Measurements from ENCODE around the gene BMAL2. TPM values are rescaled to one million over a fixed set of nuclear protein-coding genes. Genes with fewer than 3 reads are reported as not detected.

Gene BMAL2
- polyA plus RNA-seq, 3 donors = 1.1 to 4.8 (median 1.5) TPM

DNA sequence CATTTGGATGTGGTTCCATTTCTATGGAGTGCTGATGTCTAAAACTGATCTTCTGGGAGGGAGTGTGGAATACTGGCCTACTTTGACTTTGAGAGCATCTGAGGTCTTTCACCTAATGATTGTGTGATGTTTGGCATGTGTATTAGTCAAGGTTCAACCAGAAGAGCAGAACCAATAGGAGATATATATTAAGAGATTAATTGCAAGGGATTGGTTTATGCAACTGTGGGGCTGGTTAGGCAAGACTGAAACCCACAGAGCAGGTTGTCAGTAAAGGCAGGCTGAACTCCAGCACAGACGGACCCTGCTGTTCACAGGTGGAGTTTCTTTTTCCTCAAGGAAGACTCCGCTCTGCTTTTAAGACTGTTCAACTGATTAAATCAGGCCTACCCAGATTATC, 11.6 kb downstream of the BMAL2 start:
- H3K27ac ChIP-seq (ENCODE audit: low read depth, low read length) = no peak overlapping the region
- 69 to 74% (median 74%) methylated on average over 2 of the region's 2 CpGs for WGBS, 3 donors

DNA sequence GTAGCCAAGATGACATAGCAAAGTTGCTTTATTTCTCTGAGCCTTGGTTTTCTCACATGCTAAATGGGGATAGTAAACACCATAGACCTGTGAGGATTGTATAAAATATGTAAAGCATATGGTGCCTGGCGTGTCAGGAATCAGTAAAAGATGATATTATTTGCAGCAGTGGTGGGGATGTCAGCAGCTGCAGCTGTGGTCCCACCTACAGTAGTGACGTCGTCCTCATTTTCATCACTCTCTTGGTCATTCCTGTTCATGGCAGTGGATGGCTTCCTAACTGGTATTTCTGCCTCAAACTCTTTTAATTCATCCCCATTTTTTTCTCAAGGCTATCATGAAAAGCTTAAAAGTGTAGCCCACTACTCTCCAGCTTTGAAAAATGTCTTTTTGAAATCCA, 12.1 kb downstream of the BMAL2 start:
- 73 to 89% (median 76%) methylated on average over 3 of the region's 3 CpGs for WGBS, 3 donors

DNA sequence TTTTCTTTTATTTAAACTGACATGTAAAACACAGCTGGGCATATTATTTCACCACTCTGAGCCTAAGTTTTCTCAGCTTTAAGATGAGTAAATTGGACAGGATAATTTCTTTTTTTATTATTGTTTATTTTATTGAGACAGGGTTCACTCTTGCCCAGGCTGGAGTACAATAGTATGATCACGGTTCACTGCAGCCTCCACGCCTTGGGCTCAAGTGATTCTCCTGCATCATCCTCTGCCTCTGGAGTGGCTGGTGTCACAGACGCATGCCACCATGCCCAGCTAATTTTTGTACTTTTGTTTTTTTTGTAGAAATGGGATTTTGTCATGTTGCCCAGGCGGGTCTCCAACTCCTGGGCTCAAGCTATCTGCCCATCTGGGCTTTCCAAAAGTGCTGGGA, 12.7 kb downstream of the BMAL2 start:
- 91 to 94% (median 91%) methylated on average over 4 of the region's 4 CpGs for WGBS, 3 donors
- H3K27ac ChIP-seq (ENCODE audit: low read depth, low read length) = no peak overlapping the region

More for the DNA sequence above, 12.1 kb downstream of the BMAL2 start:
- H3K27ac ChIP-seq (ENCODE audit: low read depth, low read length) = no peak overlapping the region

DNA sequence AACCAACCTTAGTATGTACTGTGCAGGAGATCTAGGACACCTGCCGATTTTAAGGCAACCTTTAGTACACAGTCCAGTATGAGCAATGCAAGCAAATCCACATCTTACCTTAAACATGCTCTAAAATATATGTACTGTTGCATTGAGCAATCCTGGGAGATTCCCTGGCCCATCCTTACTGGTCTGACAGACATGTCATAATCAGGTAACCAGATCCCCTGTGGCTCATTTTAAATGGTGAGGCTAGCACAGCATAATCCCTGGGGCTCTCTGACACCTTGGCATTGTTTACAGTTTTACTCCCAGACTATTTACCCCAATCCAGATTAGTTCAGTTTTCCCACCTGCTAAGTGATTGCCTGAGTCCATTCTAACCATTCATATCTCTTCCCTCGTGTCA, 15.1 kb downstream of the BMAL2 start:
- no peak overlapping the region for H3K27ac ChIP-seq (ENCODE audit: low read depth, low read length)
- WGBS, 3 donors = 51 to 83% (median 63%) methylated on average over 2 of the region's 2 CpGs

DNA sequence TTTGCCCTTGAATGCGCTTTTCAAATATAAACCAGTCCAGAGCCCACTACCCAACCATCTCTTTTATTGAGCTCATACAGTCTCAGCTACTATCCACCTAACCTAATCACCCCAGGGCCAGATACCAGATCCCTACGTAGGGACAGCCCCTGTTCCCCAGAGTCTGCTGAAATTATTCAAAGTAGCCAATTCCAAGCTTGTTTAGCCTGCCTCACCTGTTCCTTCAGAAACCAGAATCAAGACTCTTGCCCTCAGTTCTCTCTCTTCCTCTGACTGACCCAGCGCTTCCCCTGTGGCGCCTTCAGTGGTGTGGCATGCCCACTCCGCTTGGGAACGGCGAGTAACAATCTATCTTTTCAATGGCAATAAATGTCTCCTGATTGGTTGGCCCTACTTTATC, 18.8 kb downstream of the BMAL2 start:
- no peak overlapping the region for H3K27ac ChIP-seq (ENCODE audit: low read depth, low read length)
- 98% methylated on average over 7 of the region's 7 CpGs for WGBS, 3 donors

DNA sequence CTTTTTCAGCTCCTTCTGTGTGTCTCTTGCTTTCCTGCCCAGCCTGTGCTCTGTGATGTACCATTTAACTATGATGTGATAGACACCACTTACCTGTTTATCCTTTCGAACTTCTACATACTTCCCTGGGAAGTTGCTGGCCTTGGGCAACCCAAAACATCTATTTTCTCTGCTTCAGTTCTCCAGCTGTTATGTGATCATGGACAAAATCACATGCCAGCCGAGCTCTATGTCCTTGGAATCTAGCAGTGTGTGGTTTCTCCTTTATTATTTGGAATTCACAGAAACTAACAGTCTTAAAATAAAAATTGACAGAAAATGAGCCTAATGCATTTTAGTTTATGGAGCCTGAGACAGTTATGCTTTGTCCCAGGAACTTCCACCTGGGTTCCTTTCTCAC, 22.9 kb downstream of the BMAL2 start:
- 79 to 93% (median 93%) methylated on average over 2 of the region's 2 CpGs for WGBS, 3 donors

DNA sequence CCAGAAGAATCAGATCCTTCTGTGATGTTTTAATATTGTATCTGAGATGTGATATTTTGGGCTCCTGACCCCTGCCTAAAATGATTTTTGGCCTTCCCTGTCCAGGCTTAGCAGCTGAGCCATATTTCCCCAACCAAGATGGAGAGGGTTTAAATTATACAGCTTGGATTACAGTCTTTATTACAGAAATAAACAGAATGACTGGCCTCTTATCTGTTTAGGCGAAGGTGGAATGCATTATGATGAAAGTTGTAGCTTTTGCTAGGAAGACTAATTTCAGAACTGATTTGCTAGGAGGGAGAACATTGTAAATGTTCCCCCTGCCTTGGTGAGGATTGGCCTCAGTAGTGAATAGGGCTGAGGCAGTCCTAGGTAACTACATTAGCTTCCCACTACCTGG, 23.3 kb downstream of the BMAL2 start:
- H3K27ac ChIP-seq (ENCODE audit: low read depth, low read length) = no peak overlapping the region
- 80 to 99% (median 94%) methylated on average over 1 of the region's 1 CpG for WGBS, 3 donors

More for the DNA sequence above, 22.9 kb downstream of the BMAL2 start:
- no peak overlapping the region for H3K27ac ChIP-seq (ENCODE audit: low read depth, low read length)

DNA sequence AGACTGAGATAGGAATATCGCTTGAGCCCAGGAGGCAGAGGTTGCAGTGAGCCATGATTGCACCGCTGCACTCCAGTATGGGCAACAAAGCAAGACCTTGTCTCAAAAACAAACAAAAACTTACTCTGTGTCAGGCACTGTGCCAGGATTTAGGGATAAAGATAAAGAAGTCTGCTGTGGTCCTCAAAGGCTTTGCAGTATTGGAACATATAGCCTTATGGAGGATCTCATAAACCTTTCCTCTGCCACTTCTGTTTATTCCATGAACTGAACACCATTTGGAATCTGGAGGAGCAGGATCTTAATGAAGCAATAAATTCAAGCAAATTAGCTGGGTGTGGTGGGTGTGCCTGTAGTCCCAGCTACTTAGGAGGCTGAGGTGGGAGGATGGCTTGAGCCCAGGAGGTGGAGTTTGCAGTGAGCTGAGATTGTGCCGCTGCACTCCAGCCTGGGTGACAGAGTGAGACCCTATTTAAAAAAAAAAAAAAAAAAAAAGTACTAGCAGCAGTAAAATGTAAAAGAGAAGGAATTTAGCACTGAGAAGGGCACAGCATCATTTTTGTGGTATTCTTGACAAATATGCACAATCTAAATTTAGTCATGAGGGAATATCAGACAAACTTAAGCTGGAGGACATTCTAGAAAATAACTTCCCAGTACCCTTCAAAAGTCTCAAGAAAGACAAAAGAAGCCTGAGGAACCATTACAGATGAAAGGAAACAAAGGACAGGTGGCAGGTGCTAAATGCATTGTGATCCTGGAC, 27.1 kb downstream of the BMAL2 start:
- whole genome bisulfite sequencing, 3 donors = 76 to 91% (median 82%) methylated on average over 3 of the region's 3 CpGs
- no peak overlapping the region for H3K27ac ChIP-seq (ENCODE audit: low read depth, low read length)

DNA sequence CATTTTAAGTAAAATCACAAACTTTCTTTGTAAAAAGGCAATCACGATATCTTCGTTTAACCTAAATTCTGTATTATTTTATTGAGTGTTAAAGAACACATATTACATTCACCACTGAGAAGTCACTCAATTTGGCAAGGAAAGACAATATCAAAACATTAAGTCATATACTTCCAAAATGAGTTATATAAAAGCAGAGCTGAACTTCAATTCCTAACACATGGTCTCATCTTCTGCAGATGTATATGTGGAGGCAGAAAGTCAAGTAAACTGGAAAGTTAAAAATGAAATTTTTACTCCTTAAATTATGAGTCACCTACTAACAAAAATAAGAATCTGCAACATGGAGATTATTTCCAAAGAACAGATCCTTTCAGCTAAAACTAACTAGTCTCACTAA, 28.7 kb downstream of the BMAL2 start:
- 95 to 96% (median 96%) methylated on average over 2 of the region's 2 CpGs for WGBS, 3 donors
- no peak overlapping the region for H3K27ac ChIP-seq (ENCODE audit: low read depth, low read length)

DNA sequence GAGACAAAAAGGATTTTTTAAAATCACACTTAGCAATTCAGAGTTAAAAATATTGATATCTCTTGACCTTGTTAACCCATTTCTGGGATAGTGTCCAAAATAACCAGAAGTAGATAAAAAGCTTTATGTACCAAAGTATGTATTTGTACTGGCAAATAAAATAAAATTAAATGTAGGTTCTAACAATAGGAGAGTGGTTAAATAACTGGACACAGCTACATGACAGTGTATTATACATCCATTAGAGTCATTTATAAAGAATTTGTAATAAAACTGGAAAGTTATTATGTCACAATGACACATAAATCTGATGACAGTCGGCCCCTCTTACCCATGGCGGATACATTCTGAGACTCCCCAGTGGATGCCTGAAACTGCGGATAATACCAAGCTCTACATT, 34.0 kb downstream of the BMAL2 start:
- no peak overlapping the region for H3K27ac ChIP-seq (ENCODE audit: low read depth, low read length)
- WGBS, 3 donors = 56 to 96% (median 84%) methylated on average over 3 of the region's 3 CpGs

DNA sequence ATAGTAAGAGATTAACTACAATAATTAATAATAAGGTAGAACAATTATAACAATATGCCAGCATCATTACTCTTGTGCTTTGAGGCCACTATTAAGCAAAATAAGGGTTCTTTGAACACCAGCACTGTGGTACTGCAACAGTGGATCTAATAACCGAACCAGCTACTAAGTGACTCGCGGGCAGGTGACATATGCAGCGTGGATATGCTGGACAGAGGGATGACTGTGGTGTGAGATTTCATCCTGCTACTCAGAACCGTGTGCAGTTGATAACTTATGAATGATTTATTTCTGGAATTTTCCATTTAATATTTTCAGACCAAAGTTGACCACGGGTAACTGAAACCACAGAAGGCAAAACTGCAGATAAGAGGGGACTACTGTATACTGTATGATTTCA, 34.4 kb downstream of the BMAL2 start:
- no peak overlapping the region for H3K27ac ChIP-seq (ENCODE audit: low read depth, low read length)
- WGBS, 3 donors = 63 to 84% (median 71%) methylated on average over 6 of the region's 6 CpGs

DNA sequence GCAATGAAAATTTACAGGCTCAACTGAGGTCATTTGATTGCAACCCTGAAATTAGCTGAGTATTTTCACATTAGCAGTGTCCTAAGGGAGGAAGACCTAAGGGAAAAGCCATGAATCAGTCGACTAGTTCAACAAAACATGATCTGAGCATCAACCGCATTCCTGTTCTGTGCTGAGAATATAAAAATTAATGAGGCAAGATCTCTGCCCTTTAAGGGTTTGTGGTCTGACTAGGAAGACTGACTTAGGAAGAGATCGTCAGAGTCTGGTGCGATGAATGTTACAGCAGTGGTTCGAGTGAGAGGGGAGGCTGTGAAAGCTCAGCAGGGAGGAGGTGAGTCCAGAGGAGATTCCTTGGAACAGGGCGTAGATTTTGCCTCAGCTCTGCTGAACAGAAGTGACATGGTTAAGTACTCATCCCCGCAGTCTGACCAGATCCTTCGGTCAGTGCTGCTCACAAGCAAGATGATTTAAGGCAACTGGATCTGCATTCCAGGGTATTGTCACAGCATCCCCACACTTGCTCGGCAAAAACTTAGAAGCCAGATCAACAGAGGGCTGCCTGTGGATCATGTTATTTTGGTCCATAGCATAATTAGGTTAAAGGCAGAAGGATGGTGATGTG, 49.6 kb downstream of the BMAL2 start:
- WGBS, 3 donors = 52 to 74% (median 61%) methylated on average over 9 of the region's 9 CpGs
- no peak overlapping the region for H3K27ac ChIP-seq (ENCODE audit: low read depth, low read length)

Other genes with a start within 250 kb of the BMAL2 start
- 10 to 100 TPM in 2 of 3 donors, 1 to 10 TPM in 1; 4.5 to 20.4 (median 19.3) TPM for gene STK38L, start 88.5 kb upstream of the BMAL2 start, polyA plus RNA-seq
- gene SMCO2, start 113.9 kb downstream of the BMAL2 start, polyA plus RNA-seq = under 1 TPM in 1 of 3 donors, not detected in 2; 0.10 TPM
- 10 to 100 TPM; 12.1 to 35.0 (median 19.6) TPM for gene PPFIBP1, start 191.4 kb downstream of the BMAL2 start, polyA plus RNA-seq